NCI-H128 (cell line): Measurements from ENCODE around the gene MGMT.

Experiments
- DNase-seq: peaks from one replicate; lab custom pipeline; 2025; ENCODE audit not compliant: unreplicated experiment; lab: John Stamatoyannopoulos, UW

The MGMT gene

DNA sequence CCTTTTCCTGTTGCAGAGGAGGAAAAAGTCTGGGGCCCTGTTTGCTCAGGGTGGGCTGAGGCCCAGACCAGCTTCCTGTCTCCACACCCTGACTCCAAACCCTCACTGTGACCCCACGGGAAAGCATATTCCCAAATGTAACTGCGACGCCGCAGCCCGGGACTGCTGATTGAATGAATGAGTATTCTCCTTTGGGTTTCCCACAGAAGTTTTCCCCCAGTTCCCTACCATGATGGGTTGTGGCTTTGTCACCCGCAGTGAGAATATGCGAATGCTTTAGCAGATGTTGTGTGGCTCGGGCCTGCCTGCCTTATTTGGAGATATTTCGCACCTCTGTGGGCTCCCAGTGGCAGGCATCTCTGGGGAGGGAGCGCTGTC, 50.6 kb downstream of the MGMT start:
- no peak for DNase-seq

DNA sequence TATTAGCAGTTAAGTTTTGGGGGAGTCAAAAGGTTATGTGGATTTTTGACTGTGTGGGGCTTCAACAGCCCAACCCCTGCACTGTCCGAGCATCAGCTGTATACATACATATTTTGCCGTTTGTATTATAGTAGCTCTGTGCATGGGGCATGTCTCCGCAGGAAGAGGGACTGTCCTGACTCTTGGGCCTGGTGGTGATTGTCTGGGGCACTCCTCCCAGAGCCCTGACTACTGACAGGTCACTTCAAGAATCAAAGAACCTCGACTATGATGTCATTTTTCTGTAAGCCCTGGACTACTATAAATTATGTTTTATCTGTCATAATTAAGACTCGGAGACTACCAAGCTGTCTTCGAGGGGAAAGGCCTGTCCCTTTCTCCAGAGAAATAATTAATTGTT, 51.8 kb downstream of the MGMT start:
- no peak for DNase-seq

GRCh38 chr10:129520440-129521080, 53.5 kb downstream of the MGMT start:
- no peak for DNase-seq

DNA sequence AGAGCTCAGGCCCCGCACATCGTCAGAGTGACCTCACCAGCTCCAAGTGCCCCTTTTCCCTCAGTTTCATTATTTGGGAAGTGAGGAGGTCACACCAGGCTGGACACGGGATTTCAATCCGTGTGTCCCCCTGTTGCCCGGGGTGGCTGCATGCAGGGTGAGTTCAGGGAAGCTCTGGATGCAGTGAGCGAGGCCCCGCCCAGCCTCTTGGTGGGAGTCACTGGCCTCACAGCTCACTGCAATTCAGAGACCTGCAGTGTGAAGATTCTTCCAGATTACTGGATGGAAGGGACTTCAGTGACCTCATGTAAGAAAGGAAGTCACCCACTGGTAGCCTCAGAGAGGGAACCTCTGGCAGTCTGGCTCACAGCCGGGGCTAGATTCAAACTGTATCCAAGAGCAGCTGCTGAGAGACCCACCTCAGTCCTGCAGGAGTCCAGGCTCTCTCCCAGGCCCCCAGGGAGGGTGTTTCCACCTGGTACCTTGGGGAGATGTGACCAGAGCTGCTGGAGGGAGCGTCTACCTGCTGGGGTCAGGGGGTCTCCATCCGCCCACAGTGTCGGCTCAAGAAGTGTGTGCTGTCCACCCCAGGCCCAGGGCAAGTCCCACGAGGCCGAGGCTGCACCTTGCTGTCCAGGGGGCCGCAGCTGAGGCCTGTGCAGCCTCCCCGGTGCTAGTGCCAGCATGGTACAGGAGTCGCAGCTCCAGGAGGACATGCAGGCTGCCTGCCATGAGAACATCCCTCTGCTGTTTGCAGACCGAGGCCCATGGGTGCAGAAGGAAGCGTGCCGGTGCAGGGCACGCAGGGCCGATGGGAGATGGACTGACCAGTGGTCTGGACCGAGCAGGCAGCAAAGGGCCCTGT, 54.4 kb downstream of the MGMT start:
- DNase-seq = no peak

DNA sequence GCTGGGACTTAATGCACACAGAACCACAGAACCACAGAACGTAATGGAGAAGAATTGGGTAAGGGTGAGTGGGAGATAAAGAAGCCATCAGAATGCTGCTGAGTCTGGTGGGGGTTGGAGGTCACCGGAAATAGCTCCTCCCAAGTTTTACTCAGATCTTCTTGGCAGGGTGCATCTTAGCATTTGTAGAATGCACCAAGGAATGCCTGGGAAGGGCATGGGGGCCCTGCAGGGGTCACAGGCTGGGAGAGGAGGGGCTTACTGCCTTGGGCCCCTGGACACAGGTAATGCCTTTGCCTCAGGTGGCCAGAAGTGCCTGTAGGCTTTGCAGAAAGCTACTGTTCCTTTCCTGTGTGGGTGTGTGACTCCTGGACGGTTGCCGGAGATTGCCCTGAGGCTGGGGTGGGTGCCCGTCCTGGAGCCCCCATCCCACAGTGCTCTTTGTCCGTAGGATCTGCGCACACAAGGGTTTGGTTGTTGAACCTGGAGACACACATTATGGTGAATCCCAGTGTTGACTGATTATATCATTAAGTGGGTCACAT, 55.1 kb downstream of the MGMT start:
- DNase-seq = no peak

GRCh38 chr10:129523031-129523722, 56.1 kb downstream of the MGMT start:
- no peak for DNase-seq

GRCh38 chr10:129523723-129524316, 56.8 kb downstream of the MGMT start:
- no peak for DNase-seq

DNA sequence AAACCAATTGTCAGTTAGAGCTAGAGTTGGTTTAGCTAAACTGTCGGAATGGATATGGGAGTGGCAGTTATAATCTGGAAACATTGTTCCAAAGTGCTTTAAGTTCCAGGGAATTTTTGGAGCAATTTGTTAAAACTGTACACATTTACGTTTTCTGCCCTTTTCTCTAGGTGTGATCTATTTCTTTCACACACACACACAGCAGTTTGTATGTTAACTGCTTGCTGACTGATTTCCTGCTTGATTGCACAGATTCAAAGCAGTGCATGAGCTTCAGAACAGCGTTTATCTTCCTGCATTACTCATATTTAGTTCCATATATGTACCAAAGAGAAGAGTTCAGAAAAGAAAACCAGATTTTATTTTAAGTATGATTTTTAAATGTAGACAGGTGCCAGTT, 57.9 kb downstream of the MGMT start:
- DNase-seq = no peak

GRCh38 chr10:129525401-129525801, 58.4 kb downstream of the MGMT start:
- DNase-seq = no peak

- DNase-seq = no peak
Observed at GRCh38 chr10:129526943-129527342, 59.9 kb downstream of the MGMT start.

DNA sequence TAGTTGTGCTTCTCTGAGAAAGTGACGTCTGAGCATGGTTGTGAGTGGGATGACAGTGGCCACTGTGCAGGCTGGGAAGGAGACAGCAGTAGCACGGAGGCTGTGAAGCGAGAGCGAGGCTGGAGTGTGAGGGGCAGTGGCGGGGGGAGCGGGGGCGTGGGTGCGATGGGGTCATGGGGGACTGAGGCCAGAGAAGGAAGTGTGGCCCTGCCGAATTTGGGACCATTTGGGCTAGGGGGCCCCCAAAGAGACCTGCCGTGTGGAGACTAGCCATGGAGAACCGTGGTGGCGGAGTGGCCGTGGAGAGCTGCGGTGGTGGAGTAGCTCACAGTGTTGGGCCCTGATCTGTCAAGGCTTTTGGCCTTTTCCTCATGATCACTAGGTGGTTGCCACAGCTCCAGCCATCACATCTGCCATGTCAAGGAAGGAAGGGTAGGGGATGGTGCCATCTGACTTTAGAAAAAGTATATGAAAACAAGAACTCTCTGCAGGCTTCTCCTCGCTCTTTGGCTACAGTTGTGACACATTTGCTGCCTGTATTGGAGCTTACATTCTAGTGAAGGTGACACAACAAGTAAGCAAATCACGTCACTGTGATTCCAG, 61.4 kb downstream of the MGMT start:
- no peak for DNase-seq

DNA sequence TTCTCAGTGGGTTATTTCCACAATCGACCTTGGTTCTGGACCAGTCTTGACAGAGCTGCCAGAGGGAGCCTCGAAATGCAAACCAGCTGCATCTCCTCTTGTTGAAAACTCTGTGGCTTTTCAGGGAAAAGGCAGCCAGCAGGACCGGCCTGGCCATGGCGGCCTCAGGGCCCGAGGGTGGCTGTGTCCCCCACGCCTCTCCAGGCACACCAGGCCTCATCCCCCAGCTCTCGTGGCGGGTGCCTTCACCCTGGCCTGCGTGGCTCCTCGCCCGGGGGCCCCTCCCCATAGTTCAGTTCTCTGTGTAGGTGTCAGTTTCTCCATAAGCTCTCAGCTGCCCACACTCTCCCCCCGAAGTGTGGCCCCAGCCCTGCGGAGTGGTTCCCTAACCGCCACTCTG, 63.5 kb downstream of the MGMT start:
- no peak for DNase-seq

GRCh38 chr10:129531195-129531968, 64.3 kb downstream of the MGMT start:
- DNase-seq = no peak

DNA sequence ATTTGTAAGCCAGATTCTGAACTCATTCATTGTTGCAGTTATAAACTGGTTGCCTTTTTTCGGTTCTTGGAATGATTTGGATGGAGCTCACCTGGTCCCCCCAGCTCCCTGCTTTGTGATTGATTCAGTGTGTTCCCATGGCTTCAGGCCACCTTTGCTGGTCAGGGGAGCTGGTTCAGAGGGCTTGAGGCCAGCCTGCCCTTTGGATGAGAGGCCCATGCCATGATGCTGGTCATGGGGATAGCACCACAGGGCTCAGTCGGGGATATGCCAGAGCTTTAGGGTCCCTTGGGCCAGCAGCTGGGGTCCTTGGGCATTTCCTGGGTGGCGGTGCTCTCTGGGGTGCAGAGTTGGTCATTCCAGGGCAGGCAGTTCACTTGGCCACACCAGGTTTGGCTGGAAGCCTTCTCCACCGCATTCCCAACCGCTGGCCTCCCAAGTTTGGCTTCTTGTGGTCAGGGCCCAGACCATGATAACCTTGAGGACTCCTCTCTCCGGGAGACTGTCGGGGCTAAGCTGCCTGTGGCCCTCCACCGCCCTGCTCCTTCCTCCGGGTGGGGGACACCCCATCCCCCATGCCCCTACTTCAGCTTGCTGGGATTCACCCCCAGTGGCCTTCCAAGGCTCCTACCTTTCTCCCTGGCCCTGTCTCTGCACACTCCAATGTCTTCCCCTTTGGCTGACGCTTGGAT, 65.1 kb downstream of the MGMT start:
- no peak for DNase-seq

GRCh38 chr10:129532838-129533237, 65.8 kb downstream of the MGMT start:
- no peak for DNase-seq

DNA sequence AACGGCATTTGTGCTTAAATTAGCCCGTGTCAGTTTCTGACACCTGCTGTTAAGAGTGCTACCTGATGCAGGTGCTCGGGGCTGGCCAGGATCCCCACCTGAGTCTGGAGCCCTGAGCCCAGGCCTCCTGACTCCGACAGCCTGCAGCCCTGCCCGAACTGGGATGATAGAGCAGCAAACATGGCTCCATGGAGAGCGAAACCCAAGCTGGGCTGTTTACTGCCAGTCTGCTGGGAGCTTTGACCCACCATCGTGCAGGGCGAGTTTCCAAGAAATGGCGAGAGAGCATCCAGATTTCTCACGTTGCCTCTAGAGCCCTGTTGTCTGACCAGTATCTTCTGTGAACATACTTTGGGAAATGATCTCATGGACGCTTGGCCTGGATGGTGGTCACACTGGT, 66.2 kb downstream of the MGMT start:
- no peak for DNase-seq

GRCh38 chr10:129534826-129535225, 67.8 kb downstream of the MGMT start:
- DNase-seq = no peak

DNA sequence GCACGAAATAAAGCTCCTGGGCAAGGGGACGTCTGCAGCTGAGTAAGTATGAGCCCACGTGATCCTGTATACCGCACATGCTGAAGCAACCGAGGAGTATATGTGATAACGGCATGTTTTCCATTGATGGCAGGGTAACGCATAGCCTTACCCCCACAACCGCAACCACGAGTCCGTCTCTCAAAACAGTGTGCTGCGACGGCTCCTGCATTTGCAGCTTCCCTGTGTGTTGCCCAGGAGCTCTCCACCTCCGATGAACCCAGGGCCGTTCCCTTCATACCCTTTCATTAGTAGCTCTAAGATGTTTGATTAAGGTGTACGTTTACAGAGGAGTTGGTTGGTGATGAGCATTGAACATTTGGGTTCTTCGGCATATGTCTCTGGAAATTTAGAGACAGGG, 69.3 kb downstream of the MGMT start:
- DNase-seq = no peak

GRCh38 chr10:129537151-129537550, 70.1 kb downstream of the MGMT start:
- DNase-seq = no peak

- DNase-seq = no peak
Observed at GRCh38 chr10:129538236-129538635, 71.2 kb downstream of the MGMT start.
